K562 (cell line): ENCODE measurements around the gene SLC13A3.

ENCODE experiments used
- MCM3 ChIP-seq: fragments of 450-650 bp; IDR thresholded peaks from 2 replicates; pipeline ENCODE4 v1.6.1; 2016
- NUFIP1 ChIP-seq: fragments of 450-650 bp; IDR thresholded peaks from 2 replicates; pipeline ENCODE4 v1.6.1; 2018; ENCODE audit not compliant: partially characterized antibody
- RAD21 ChIP-seq, 2 experiments: fragments of 250-450 bp in 1 of 2; fragments of 450-650 bp in 1 of 2; sonication (Bioruptor Pico) in 1 of 2; formaldehyde crosslinking in 1 of 2; IDR thresholded peaks in 1 of 2; conservative IDR thresholded peaks in 1 of 2; 2 replicates each; pipeline versions ENCODE4 v1.4.0 to v1.8.0; 2020 to 2022; ENCODE audit warnings: mild to moderate bottlenecking in 2 of 2, moderate library complexity in 1 of 2
- TOE1 ChIP-seq, 2 experiments: fragments of 450-650 bp in 1 of 2; sonication (generic) in 1 of 2; formaldehyde crosslinking in 1 of 2; IDR thresholded peaks; 2 replicates each; pipeline versions ENCODE4 v1.7.1 to v1.8.0; 2016 to 2022; ENCODE audit warnings: borderline replicate concordance in 2 of 2, mild to moderate bottlenecking in 2 of 2, antibody characterized with exemption in 1 of 2, inconsistent platforms in 1 of 2, low read depth in 1 of 2, missing genetic modification reagents in 1 of 2, moderate library complexity in 1 of 2
- ZBTB33 ChIP-seq: sonication (generic); formaldehyde crosslinking; IDR thresholded peaks from 2 replicates; pipeline ENCODE4 v1.8.1; 2023; ENCODE audit warnings: mild to moderate bottlenecking, missing genetic modification reagents
- ZNF232 ChIP-seq: sonication (generic); formaldehyde crosslinking; IDR thresholded peaks from 2 replicates; pipeline ENCODE4 v1.8.0; 2022; ENCODE audit warnings: mild to moderate bottlenecking, missing genetic modification reagents

- TF ChIP-seq RAD21 (CRISPR knock-in tag; conservative IDR thresholded peaks at IDR 0.05 in 1 of 2, IDR thresholded peaks at IDR 0.05 in 1 of 2) (no peak), MCM3 (no peak), ZNF232 (CRISPR knock-in tag) (no peak), TOE1 (IDR thresholded peaks at IDR 0.05; ENCODE audit: borderline replicate concordance) (no peak), TOE1 (CRISPR knock-in tag; IDR thresholded peaks at IDR 0.05; ENCODE audit: borderline replicate concordance, low read depth) (no peak), NUFIP1 (no peak), ZBTB33 (CRISPR knock-in tag) (no peak)
Observed at GRCh38 chr20:46649650-46649949, 1.7 kb downstream of the SLC13A3 start.
